ENCODE data around the gene MID1IP1. TPM values are rescaled to one million over a fixed set of nuclear protein-coding genes. Genes with fewer than 3 reads are reported as not detected.

The MID1IP1 gene
- total and polyA plus RNA-seq, 2 of the 13 experiments (the other 11 are each of a cell fraction or from before 2014, with no cell fraction given): 35.7 to 36.1 TPM

- TF ChIP-seq SRF (IDR thresholded peaks at IDR 0.05; ENCODE audit: low read depth, low read length) (no peak), MAZ (IDR thresholded peaks at IDR 0.05; ENCODE audit: borderline replicate concordance, low read depth, low read length) (no peak), MAZ (CRISPR knock-in tag; IDR thresholded peaks at IDR 0.05; ENCODE audit: low read depth) (no peak)
These were observed 49.7 kb downstream of the MID1IP1 start (continued) for GRCh38 chrX:38850807-38851544.

- H4K20me1 ChIP-seq (ENCODE audit: insufficient read depth, low read length): no peaks in the 10 kb centered on the region
- no peaks in the 10 kb centered on the region for H3K27me3 ChIP-seq (ENCODE audit: control insufficient read depth in 1 of 2, insufficient read depth in 2 of 2, low read length in 2 of 2)
- POLR2A ChIA-PET: no interaction called here
- no peak overlapping the region for H3K9ac ChIP-seq (ENCODE audit: insufficient read depth, low read depth, low read length)
- CTCF ChIA-PET (ENCODE audit: low intra/inter-chr PET ratio, low total read pairs): no interaction called here
- in situ Hi-C loops (cut with HindIII; ENCODE audit: extremely low pct_ligation_motif_present, low pct_unique_long_range_greater_than_20kb) (no loop called here), intact Hi-C loops (cut with micrococcal nuclease; ENCODE audit: unreplicated experiment) (no loop called here)
- FAIRE-seq (no peak), DNase-seq (ENCODE audit: low spot score) (no peak), ATAC-seq (no peak)
- H3K27ac ChIP-seq (ENCODE audit: extremely low read length, insufficient read depth, low read length): no peak overlapping the region
- H3K9me3 ChIP-seq (ENCODE audit: low read length): no peaks in the 10 kb centered on the region
- no TSS peak for BruUV-seq (replicated peaks)
- no peak overlapping the region for H3K4me3 ChIP-seq (replicated peaks in 1 of 3; ENCODE audit: insufficient read depth in 1 of 3, low read depth in 2 of 3, low read length in 3 of 3)
- no peaks in the 10 kb centered on the region for H3K79me2 ChIP-seq (ENCODE audit: insufficient read depth, low read length)
- no peak overlapping the region for H3K4me2 ChIP-seq (ENCODE audit: low read depth, low read length)
- no peaks in the 10 kb centered on the region for H3K36me3 ChIP-seq (replicated peaks in 1 of 2; ENCODE audit: control insufficient read depth in 1 of 2, insufficient read depth in 2 of 2, low read length in 2 of 2)
- H2AFZ ChIP-seq (ENCODE audit: low read length): no peak overlapping the region
- WGBS (ENCODE audit: low lambda C conversion rate): 29% methylated on average over 3 of the region's 3 CpGs
- H3K4me1 ChIP-seq (ENCODE audit: insufficient read depth, low read length): no peaks in the 10 kb centered on the region
- TF ChIP-seq, protein P1, sequence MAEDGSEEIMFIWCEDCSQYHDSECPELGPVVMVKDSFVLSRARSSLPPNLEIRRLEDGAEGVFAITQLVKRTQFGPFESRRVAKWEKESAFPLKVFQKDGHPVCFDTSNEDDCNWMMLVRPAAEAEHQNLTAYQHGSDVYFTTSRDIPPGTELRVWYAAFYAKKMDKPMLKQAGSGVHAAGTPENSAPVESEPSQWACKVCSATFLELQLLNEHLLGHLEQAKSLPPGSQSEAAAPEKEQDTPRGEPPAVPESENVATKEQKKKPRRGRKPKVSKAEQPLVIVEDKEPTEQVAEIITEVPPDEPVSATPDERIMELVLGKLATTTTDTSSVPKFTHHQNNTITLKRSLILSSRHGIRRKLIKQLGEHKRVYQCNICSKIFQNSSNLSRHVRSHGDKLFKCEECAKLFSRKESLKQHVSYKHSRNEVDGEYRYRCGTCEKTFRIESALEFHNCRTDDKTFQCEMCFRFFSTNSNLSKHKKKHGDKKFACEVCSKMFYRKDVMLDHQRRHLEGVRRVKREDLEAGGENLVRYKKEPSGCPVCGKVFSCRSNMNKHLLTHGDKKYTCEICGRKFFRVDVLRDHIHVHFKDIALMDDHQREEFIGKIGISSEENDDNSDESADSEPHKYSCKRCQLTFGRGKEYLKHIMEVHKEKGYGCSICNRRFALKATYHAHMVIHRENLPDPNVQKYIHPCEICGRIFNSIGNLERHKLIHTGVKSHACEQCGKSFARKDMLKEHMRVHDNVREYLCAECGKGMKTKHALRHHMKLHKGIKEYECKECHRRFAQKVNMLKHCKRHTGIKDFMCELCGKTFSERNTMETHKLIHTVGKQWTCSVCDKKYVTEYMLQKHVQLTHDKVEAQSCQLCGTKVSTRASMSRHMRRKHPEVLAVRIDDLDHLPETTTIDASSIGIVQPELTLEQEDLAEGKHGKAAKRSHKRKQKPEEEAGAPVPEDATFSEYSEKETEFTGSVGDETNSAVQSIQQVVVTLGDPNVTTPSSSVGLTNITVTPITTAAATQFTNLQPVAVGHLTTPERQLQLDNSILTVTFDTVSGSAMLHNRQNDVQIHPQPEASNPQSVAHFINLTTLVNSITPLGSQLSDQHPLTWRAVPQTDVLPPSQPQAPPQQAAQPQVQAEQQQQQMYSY (CRISPR knock-in tag; IDR thresholded peaks at IDR 0.05): no peak
- TF ChIP-seq ISL2 (CRISPR knock-in tag; IDR thresholded peaks at IDR 0.05): no peak
- TF ChIP-seq NR0B2 (CRISPR knock-in tag; IDR thresholded peaks at IDR 0.05): no peak
- TF ChIP-seq POLR2AphosphoS5 (IDR thresholded peaks at IDR 0.05; ENCODE audit: low read depth, low read length): no peak
- no peak for TF ChIP-seq ZNF460 (CRISPR knock-in tag; IDR thresholded peaks at IDR 0.05; ENCODE audit: borderline replicate concordance)
- no peak for TF ChIP-seq SNAI1 (CRISPR knock-in tag; IDR thresholded peaks at IDR 0.05; ENCODE audit: borderline replicate concordance)
- no peak for TF ChIP-seq GTF3A (CRISPR knock-in tag; conservative IDR thresholded peaks at IDR 0.05)
- TF ChIP-seq, protein P2, sequence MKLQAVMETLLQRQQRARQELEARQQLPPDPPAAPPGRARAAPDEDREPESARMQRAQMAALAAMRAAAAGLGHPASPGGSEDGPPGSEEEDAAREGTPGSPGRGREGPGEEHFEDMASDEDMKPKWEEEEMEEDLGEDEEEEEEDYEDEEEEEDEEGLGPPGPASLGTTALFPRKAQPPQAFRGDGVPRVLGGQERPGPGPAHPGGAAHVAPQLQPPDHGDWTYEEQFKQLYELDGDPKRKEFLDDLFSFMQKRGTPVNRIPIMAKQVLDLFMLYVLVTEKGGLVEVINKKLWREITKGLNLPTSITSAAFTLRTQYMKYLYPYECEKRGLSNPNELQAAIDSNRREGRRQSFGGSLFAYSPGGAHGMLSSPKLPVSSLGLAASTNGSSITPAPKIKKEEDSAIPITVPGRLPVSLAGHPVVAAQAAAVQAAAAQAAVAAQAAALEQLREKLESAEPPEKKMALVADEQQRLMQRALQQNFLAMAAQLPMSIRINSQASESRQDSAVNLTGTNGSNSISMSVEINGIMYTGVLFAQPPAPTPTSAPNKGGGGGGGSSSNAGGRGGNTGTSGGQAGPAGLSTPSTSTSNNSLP (IDR thresholded peaks at IDR 0.05; ENCODE audit: low read depth, low read length): no peak
- TF ChIP-seq GPN1 (CRISPR knock-in tag; IDR thresholded peaks at IDR 0.05; ENCODE audit: borderline replicate concordance): no peak
- TF ChIP-seq ZBTB37 (CRISPR knock-in tag; IDR thresholded peaks at IDR 0.05): no peak
- TF ChIP-seq XBP1 (CRISPR knock-in tag; IDR thresholded peaks at IDR 0.05): no peak
- TF ChIP-seq, protein P3, sequence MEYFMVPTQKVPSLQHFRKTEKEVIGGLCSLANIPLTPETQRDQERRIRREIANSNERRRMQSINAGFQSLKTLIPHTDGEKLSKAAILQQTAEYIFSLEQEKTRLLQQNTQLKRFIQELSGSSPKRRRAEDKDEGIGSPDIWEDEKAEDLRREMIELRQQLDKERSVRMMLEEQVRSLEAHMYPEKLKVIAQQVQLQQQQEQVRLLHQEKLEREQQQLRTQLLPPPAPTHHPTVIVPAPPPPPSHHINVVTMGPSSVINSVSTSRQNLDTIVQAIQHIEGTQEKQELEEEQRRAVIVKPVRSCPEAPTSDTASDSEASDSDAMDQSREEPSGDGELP (IDR thresholded peaks at IDR 0.05; ENCODE audit: borderline replicate concordance, low read depth): no peak
These were observed 53.0 kb downstream of the MID1IP1 start for GRCh38 chrX:38854305-38854704.
